Subcutaneous adipose tissue (tissue), 4 donors: Measurements from ENCODE around the gene NGFR. TPM values are rescaled to one million over a fixed set of nuclear protein-coding genes. Genes with fewer than 3 reads are reported as not detected.

Experiments
- total RNA-seq, 4 donors: library from RNA; depleted of rRNA; stranded (reverse); fragments of >200 nt; gene quantifications; one replicate each; pipeline ENCODE4 v1.1.0, GENCODE V29; 2016
- TF ChIP-seq, protein P1 (sequence below): fragments of 450-650 bp; IDR thresholded peaks from one replicate; pipeline ENCODE4 v1.5.1; 2016; ENCODE audit warnings: low read depth, mild to moderate bottlenecking, control low read depth, antibody characterized with exemption, moderate library complexity

NGFR gene
- total RNA-seq, 4 donors from 2014 or later, result 0.51 to 2.8 (median 1.9) TPM

DNA sequence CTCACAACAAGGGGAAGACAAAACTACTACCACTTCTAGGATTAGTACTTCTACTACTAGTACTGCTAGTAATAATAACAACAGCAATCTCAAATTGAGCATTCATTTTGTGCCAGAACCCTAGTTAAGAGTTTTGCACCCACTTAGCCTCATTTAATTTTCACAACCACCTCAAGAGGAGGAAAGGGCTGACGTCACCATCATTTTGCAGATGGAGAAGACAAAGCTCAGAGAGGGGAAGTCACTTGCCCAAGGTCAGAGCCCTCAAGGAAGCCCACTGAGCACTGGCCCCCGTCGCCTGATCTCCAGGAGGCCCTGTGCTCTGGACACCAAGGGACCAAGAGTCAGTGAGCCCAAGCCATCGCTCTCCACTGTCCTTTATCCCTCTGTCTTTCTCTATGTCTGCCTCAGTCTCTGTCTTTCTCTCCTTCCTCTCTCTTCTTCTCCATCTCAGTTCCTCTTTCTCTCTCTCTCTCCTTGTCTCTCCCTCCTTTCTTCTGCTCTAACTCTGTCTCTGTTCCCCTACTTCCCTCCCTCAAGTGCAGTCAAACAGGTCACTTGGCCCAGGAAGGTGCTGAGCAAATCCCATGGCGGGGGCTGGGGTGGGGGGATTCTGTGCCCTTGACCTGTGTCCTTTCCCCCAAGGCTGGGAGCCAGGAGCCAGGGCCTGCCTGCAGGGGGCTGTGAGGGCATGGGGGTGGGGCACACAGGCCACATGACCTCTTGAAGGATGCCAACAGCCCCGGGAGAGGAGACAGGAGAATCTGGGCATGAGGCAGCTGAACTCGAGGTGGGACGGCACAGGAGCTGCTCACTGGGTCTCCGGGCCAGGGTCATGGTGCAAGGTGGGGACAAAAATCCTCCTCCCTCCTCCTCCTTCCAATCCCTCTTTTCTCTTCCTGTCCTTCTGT is 11.2 kb upstream of the NGFR start:
- TF ChIP-seq, protein P1, sequence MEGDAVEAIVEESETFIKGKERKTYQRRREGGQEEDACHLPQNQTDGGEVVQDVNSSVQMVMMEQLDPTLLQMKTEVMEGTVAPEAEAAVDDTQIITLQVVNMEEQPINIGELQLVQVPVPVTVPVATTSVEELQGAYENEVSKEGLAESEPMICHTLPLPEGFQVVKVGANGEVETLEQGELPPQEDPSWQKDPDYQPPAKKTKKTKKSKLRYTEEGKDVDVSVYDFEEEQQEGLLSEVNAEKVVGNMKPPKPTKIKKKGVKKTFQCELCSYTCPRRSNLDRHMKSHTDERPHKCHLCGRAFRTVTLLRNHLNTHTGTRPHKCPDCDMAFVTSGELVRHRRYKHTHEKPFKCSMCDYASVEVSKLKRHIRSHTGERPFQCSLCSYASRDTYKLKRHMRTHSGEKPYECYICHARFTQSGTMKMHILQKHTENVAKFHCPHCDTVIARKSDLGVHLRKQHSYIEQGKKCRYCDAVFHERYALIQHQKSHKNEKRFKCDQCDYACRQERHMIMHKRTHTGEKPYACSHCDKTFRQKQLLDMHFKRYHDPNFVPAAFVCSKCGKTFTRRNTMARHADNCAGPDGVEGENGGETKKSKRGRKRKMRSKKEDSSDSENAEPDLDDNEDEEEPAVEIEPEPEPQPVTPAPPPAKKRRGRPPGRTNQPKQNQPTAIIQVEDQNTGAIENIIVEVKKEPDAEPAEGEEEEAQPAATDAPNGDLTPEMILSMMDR, result no peak

DNA sequence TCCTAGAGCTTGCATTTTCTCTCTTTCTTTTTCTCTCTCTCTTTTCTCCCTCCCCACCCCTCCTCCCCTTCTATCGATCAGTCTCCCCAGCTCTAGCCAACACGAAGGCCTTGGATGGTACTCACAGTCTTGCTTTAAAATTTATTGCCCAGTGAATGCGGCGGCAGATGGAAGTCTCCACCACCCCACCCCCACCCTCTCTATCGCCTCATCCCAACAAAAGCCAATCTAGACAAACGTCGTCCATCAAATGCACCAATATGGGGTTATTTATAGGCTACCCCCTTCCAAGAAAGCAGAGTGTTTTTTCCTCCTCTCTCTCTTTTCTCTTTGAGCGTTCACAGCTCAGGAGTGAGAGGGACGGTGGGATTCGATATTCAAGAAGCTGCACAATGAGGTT is 10.5 kb upstream of the NGFR start:
- TF ChIP-seq, protein P1, result no peak

DNA sequence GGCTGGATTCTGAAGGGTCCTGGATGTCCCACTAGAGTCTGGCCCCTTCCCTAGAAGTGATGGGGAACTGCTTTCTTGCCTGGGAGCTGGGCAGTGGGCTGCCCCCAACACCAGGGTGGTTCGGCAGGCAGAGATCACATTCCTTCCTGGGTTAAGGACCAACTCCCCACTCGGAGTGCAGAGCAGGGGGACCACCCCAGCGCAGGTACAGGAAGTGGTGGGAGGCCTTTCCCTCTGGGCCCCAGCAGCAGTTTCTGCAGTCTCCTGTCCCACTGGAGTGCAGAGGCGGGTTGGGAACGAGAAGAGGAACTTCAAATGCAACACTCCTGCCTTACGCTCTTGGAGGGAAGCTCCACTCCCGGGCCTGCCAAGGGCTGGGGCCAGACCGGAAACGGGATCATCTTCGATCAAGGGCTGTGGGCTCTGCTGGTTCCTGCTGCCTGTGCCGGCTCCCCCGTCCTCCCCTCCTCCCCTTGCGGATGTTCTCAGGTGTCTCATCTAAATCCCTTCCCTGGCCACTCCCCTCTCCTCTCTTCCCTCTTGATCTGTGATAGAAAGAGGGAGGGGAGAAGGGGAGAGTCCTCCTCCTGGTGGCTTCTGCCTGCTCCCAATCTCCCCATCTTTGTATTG is 9.0 kb upstream of the NGFR start:
- TF ChIP-seq, protein P1, result no peak

DNA sequence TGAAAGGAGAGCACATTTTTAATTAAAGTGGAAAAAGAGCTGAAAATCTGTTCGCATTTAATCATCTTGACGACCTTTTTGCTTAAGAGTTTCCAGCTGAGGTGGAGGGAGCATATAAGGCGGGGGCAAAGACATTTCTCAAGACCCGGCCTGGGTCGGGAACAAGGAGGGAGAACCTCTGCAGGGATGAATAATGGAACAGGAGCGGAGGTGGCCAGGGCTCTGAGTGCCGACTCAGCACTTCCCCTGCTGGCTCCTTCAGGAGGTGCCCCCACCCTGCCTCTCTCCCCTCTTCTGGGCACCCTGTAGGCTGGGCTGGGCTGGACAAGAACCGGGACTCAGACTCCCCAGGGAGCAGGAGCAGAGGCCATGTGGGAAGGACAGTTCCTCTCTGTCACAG is 7.9 kb upstream of the NGFR start:
- TF ChIP-seq, protein P1, result no peak

GRCh38 chr17:49488612-49489011 is 6.5 kb upstream of the NGFR start:
- TF ChIP-seq, protein P1, result no peak

- TF ChIP-seq, protein P1, result no peak
Observed at GRCh38 chr17:49489348-49489747, 5.7 kb upstream of the NGFR start.

DNA sequence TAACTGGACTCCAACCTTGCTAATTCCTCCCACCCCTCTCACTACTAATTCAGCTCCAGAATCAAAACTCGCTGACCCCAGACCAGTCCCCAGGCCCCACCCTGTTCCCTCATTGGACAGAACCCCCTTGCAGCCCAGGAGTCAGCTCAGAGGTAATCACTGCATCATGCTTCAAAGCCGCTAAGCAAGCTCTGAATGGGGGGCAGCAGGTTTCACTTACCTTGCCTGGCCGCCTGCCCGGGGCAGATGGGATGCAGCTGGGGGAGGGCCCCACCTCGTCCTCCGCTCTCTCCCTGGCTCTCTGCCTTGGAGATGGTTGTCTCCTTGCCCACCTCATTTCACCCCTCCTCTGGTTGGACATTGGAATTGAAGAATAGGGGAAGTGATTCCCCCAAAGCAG is 4.8 kb upstream of the NGFR start:
- TF ChIP-seq, protein P1, result no peak
